Stimulated activated naive CD8-positive, alpha-beta T cell treated with anti-CD3 and anti-CD28 coated beads, Interleukin-15, Interleukin-2, amounts not matched to agents 100 ng/mL and 50 ng/mL, for 24 hours (primary cell): ENCODE data around the gene PRPH2.
"Not testable (repeated sequence)": the region's sequence is repeated elsewhere in the genome, so short reads cannot be mapped to it uniquely, and the experiment has no call there.

Source experiments
- H3K27ac Mint-ChIP-seq: one replicate; pipeline ENCODE4 v1.8.0; 2021; ENCODE audit warnings: mild to moderate bottlenecking, mixed read lengths
- H3K27me3 Mint-ChIP-seq: one replicate; pipeline ENCODE4 v1.8.0; 2021; ENCODE audit warnings: mixed read lengths
- H3K36me3 Mint-ChIP-seq: one replicate; pipeline ENCODE4 v1.8.0; 2021; ENCODE audit warnings: low read depth, mixed read lengths
- H3K4me1 Mint-ChIP-seq: one replicate; pipeline ENCODE4 v1.8.0; 2021; ENCODE audit warnings: low read depth, mixed read lengths
- H3K4me3 Mint-ChIP-seq: one replicate; pipeline ENCODE4 v1.8.0; 2021; ENCODE audit warnings: mild to moderate bottlenecking, mixed read lengths
- H3K9me3 Mint-ChIP-seq: one replicate; pipeline ENCODE4 v1.8.0; 2021; ENCODE audit warnings: mixed read lengths

PRPH2 gene

GRCh38 chr6:42746463-42747391 is 24.3 kb upstream of the PRPH2 start:
- Mint-ChIP-seq H3K36me3 (peaks cover 18% of the 10 kb centered on the region), H3K4me1 (peaks cover 43% of the 10 kb centered on the region), H3K4me3 (peak overlapping the region; percentile 94), H3K9me3 (no peaks in the 10 kb centered on the region), H3K27ac (peak overlapping the region; percentile 90), H3K27me3 (no peaks in the 10 kb centered on the region)

- Mint-ChIP-seq H3K36me3 (peaks cover 18% of the 10 kb centered on the region), H3K4me3 (peak within 1 kb of the TSS; percentile 94), H3K27me3 (no peaks in the 10 kb centered on the region), H3K9me3 (no peaks in the 10 kb centered on the region), H3K4me1 (peaks cover 37% of the 10 kb centered on the region), H3K27ac (peak within 1 kb of the TSS; percentile 96)
Measured at GRCh38 chr6:42745640-42746462, 23.5 kb upstream of the PRPH2 start, which contains the start of gene TBCC. Gene TBCC, minus strand, starts transcription at chr6:42746103. Its CDS starts 30 bp downstream, at chr6:42746073.

- H3K27ac Mint-ChIP-seq, result peak overlapping the region; percentile 56
- no peaks in the 10 kb centered on the region for H3K9me3 Mint-ChIP-seq
- peaks cover 18% of the 10 kb centered on the region for H3K36me3 Mint-ChIP-seq
- peaks cover 37% of the 10 kb centered on the region for H3K4me1 Mint-ChIP-seq
- H3K27me3 Mint-ChIP-seq, result no peaks in the 10 kb centered on the region
- H3K4me3 Mint-ChIP-seq, result peak overlapping the region; percentile 94
Measured at GRCh38 chr6:42745083-42745639, 22.8 kb upstream of the PRPH2 start.

GRCh38 chr6:42744351-42744893 is 22.0 kb upstream of the PRPH2 start:
- Mint-ChIP-seq H3K27ac (no peak overlapping the region), H3K27me3 (no peaks in the 10 kb centered on the region), H3K9me3 (no peaks in the 10 kb centered on the region), H3K4me3 (peak overlapping the region; percentile 94), H3K36me3 (peaks cover 18% of the 10 kb centered on the region), H3K4me1 (peaks cover 37% of the 10 kb centered on the region)

DNA sequence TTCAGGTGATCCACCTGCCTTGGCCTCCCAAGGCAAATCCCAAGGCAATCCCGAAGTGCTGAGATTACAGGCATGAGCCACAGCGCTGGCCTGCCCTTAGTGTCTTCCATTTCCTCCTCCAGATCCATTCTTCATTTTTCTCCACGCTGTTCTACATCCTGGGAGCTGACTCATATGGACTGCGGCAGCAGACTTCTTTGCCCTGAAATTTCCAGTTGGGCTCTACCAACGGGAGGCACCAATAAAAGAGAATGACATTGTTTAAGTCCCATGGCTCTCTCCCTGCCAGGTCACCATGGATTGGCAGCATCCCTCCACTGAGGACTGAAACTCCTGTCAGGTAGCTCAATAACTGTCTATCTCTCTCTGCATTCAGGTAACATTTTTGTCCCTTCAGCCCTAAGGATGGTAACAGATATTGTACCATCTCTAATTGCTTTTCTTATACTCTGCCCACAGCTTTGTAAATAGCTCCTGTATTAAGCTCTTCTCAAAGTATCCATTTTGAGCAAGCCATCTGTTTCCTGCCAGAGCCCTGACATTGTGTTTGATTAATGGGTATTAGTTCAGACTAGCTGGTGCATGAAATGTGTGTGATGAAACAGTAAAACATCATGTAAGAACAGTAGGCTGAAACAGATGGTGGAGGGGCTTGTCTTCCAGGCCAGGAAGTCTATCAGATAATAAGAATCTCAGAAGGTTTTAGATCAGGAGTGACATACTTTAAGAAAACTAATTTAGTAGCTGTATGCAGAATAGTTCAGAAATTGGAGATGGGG is 19.9 kb upstream of the PRPH2 start:
- Mint-ChIP-seq H3K27me3 (no peaks in the 10 kb centered on the region), H3K9me3 (no peaks in the 10 kb centered on the region), H3K4me3 (peak overlapping the region; percentile 12), H3K4me1 (peaks cover 18% of the 10 kb centered on the region), H3K27ac (no peak overlapping the region), H3K36me3 (peaks cover 18% of the 10 kb centered on the region)

GRCh38 chr6:42740725-42741124 is 18.3 kb upstream of the PRPH2 start:
- Mint-ChIP-seq H3K36me3 (peaks cover 15% of the 10 kb centered on the region), H3K27me3 (no peaks in the 10 kb centered on the region), H3K27ac (no peak overlapping the region), H3K9me3 (no peaks in the 10 kb centered on the region), H3K4me1 (peaks cover 14% of the 10 kb centered on the region), H3K4me3 (no peak overlapping the region)

GRCh38 chr6:42735976-42736375 is 13.6 kb upstream of the PRPH2 start:
- Mint-ChIP-seq H3K4me1 (no peaks in the 10 kb centered on the region), H3K9me3 (no peaks in the 10 kb centered on the region), H3K27ac (no peak overlapping the region), H3K36me3 (no peaks in the 10 kb centered on the region), H3K27me3 (no peaks in the 10 kb centered on the region), H3K4me3 (no peak overlapping the region)

GRCh38 chr6:42733867-42734481 is 11.6 kb upstream of the PRPH2 start:
- not testable (repeated sequence) for H3K9me3 Mint-ChIP-seq

GRCh38 chr6:42729731-42730130 is 7.3 kb upstream of the PRPH2 start:
- Mint-ChIP-seq H3K27ac (no peak overlapping the region), H3K27me3 (no peaks in the 10 kb centered on the region), H3K4me1 (peaks cover 20% of the 10 kb centered on the region), H3K9me3 (no peaks in the 10 kb centered on the region), H3K36me3 (no peaks in the 10 kb centered on the region), H3K4me3 (no peak overlapping the region)

More at GRCh38 chr6:42733867-42734481, 11.6 kb upstream of the PRPH2 start:
- H3K4me1 Mint-ChIP-seq, H3K4me3 Mint-ChIP-seq, H3K27me3 Mint-ChIP-seq, H3K36me3 Mint-ChIP-seq, H3K27ac Mint-ChIP-seq: not testable (repeated sequence)

- peaks cover 20% of the 10 kb centered on the region for H3K4me1 Mint-ChIP-seq
- H3K9me3 Mint-ChIP-seq, result no peaks in the 10 kb centered on the region
- peak overlapping the region; percentile 4 for H3K4me3 Mint-ChIP-seq
- peak overlapping the region; percentile 78 for H3K27ac Mint-ChIP-seq
- H3K27me3 Mint-ChIP-seq, result no peaks in the 10 kb centered on the region
- H3K36me3 Mint-ChIP-seq, result no peaks in the 10 kb centered on the region
Measured at GRCh38 chr6:42727627-42728026, 5.2 kb upstream of the PRPH2 start.

- H3K27me3 Mint-ChIP-seq, result no peaks in the 10 kb centered on the region
- peaks cover 20% of the 10 kb centered on the region for H3K4me1 Mint-ChIP-seq
- H3K4me3 Mint-ChIP-seq, result peak overlapping the region; percentile 82
- peak overlapping the region; percentile 96 for H3K27ac Mint-ChIP-seq
- H3K9me3 Mint-ChIP-seq, result no peaks in the 10 kb centered on the region
- H3K36me3 Mint-ChIP-seq, result no peaks in the 10 kb centered on the region
Measured at GRCh38 chr6:42727087-42727611, 4.8 kb upstream of the PRPH2 start.

DNA sequence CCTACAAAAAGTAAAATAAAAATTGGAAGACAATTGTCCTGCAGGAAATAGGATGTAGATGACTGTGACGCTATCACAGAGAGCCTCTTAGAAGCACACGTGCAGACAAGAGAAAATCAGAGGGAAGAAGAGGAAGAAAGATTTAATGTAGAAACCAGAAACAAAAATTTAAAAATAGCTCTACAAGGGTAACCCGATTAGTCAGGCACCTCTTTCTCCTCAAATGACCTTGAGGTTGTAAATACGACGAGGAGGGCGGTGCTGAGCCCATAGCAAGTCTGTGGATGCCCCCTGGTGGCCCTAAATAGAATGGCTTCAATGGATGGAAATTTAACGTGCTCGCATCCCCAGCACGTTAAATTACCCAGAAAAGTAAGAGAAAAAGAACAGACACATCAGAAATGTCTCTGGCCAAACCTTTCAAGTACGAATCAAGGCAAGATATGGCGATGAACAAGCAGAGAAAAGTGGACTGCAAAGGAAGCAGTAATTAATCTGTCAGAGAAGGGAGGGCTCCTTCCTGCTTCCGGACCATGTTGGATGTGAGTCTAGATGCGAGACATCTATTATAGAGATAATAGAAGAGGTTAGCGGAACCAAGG is 4.2 kb upstream of the PRPH2 start:
- no peaks in the 10 kb centered on the region for H3K9me3 Mint-ChIP-seq
- no peaks in the 10 kb centered on the region for H3K27me3 Mint-ChIP-seq
- peak overlapping the region; percentile 96 for H3K27ac Mint-ChIP-seq
- H3K4me1 Mint-ChIP-seq, result peaks cover 20% of the 10 kb centered on the region
- no peaks in the 10 kb centered on the region for H3K36me3 Mint-ChIP-seq
- peak overlapping the region; percentile 82 for H3K4me3 Mint-ChIP-seq

DNA sequence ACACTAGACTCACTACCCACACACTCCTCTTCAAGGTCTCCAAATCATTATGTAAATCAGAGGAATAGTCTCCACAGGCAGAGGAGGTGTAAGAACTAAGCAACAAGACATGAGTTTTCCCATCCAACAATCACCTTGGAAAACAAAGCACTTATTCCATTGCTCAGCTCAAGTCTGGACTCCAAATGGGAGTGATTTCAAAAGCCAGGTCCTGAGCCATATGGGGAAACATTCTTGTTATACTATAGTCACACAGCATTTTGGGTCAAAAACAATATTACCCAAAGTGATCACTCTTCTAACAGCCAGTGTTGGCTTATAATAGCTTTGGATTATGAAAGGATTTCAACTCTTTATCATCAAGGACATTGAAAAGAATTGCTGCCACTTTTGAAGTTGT is 3.6 kb upstream of the PRPH2 start:
- no peaks in the 10 kb centered on the region for H3K27me3 Mint-ChIP-seq
- H3K27ac Mint-ChIP-seq, result peak overlapping the region; percentile 96
- no peaks in the 10 kb centered on the region for H3K36me3 Mint-ChIP-seq
- no peaks in the 10 kb centered on the region for H3K9me3 Mint-ChIP-seq
- peaks cover 20% of the 10 kb centered on the region for H3K4me1 Mint-ChIP-seq
- H3K4me3 Mint-ChIP-seq, result peak overlapping the region; percentile 82
